NT2/D1 (cell line): ENCODE measurements around the gene ITGB2.

Experiments used
- YY1 ChIP-seq: IDR thresholded peaks from 2 replicates; pipeline ENCODE4 v1.6.1; 2011; ENCODE audit not compliant: insufficient read length, insufficient read depth
- ZNF274 ChIP-seq: IDR thresholded peaks from 2 replicates; pipeline ENCODE4 v1.6.1; 2011; ENCODE audit warnings: mild to moderate bottlenecking, low read depth, low read length

DNA sequence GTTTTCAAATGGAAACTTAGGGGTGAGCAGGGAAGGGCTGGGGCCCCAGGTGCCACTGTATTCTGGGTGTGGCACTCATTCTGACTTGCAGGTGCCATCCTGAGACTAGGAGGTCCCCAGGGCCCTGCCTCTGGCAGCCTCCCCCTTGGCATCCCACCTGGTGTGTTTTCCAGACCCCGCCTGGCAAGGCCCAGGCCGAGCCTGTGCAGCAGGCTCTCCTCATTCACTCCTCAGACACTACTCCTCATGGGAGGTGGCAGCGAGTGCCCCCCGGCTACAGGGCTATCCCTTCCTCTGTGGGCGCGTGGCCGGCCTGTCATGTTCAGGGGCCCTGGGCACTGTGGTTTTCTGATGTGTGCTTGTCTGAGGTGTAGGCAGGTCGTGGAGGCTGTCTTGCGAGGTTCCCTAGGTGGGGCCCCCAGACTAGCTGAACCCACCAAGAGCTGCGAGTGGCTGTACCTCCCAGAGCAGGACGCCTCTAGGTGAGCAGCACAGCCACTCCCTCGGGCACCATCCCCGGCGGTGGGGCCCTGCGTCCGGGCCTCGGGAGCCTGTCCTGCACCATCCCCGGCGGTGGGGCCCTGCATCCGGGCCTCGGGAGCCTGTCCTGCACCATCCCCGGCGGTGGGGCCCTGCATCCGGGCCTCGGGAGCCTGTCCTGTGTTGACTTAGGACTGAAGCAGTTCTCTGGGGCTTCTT is 32.4 kb upstream of the ITGB2 start:
- TF ChIP-seq YY1 = no peak
- TF ChIP-seq ZNF274 = no peak
